ENCODE measurements around the gene NDRG2.

DNA sequence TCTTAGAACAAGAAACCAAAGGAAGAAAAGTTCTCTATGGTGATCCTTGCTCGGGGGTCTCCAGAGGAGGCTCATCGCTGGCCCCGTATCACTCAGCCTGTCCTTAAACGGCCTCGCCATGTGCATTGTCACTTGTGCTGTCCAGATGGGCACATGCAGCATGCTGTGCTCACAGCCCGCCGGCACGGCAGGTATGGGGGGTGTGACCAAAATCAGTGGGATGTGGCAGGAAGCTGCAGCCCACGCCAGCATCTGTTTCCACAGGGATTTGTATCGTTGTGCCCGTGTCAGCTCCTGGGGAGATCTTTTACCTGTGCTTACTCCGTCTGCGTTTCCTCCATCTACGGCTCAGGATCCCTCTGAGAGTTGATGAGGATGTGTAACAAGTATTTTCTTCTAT is 28.3 kb downstream of the NDRG2 start:
- TF ChIP-seq, protein P1, sequence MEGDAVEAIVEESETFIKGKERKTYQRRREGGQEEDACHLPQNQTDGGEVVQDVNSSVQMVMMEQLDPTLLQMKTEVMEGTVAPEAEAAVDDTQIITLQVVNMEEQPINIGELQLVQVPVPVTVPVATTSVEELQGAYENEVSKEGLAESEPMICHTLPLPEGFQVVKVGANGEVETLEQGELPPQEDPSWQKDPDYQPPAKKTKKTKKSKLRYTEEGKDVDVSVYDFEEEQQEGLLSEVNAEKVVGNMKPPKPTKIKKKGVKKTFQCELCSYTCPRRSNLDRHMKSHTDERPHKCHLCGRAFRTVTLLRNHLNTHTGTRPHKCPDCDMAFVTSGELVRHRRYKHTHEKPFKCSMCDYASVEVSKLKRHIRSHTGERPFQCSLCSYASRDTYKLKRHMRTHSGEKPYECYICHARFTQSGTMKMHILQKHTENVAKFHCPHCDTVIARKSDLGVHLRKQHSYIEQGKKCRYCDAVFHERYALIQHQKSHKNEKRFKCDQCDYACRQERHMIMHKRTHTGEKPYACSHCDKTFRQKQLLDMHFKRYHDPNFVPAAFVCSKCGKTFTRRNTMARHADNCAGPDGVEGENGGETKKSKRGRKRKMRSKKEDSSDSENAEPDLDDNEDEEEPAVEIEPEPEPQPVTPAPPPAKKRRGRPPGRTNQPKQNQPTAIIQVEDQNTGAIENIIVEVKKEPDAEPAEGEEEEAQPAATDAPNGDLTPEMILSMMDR (IDR thresholded peaks at IDR 0.05): no peak
- TF ChIP-seq POLR2A (IDR thresholded peaks at IDR 0.05): no peak

Data from thyroid gland (tissue), 4 donors.